PC-3 (cell line): Measurements from ENCODE around the gene CEACAM21.

Source experiments
- EZH2phosphoT487 ChIP-seq: fragments of 300-600 bp; sonication (generic); IDR thresholded peaks from 2 replicates; pipeline ENCODE4 v1.6.1; 2018; ENCODE audit warnings: mild to moderate bottlenecking, antibody characterized with exemption, low read length, borderline replicate concordance
- TF ChIP-seq, protein P1 (sequence below): fragments of 300-600 bp; sonication (generic); conservative IDR thresholded peaks from 2 replicates; pipeline ENCODE4 v1.5.1; 2017; ENCODE audit warnings: antibody characterized with exemption, low read depth, mild to moderate bottlenecking, low read length

DNA sequence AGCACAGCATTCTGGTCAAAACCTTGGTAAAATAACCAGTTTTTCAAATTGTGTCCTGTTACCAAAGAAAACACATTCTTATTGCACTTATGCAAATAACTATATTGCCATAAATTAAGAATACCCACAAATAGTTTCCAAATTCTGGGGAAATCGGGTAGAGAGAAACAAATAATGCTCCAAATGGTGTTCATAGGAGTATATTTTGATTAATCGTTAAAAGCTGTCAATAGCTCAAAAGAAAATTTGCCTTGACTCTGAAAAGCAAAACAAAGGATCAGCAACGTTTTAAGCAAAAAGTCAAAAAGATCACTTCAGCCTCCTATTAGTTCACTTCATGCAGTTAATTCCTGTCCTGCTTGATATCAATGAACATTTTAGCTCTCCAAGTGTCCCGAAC is 22.2 kb upstream of the CEACAM21 start:
- TF ChIP-seq, protein P1, sequence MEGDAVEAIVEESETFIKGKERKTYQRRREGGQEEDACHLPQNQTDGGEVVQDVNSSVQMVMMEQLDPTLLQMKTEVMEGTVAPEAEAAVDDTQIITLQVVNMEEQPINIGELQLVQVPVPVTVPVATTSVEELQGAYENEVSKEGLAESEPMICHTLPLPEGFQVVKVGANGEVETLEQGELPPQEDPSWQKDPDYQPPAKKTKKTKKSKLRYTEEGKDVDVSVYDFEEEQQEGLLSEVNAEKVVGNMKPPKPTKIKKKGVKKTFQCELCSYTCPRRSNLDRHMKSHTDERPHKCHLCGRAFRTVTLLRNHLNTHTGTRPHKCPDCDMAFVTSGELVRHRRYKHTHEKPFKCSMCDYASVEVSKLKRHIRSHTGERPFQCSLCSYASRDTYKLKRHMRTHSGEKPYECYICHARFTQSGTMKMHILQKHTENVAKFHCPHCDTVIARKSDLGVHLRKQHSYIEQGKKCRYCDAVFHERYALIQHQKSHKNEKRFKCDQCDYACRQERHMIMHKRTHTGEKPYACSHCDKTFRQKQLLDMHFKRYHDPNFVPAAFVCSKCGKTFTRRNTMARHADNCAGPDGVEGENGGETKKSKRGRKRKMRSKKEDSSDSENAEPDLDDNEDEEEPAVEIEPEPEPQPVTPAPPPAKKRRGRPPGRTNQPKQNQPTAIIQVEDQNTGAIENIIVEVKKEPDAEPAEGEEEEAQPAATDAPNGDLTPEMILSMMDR = no peak
- no peak for TF ChIP-seq EZH2phosphoT487
